Nucleus accumbens (tissue), 56 donors: Measurements from ENCODE around the gene HOXC6.
"Not testable (repeated sequence)": the region's sequence is repeated elsewhere in the genome, so short reads cannot be mapped to it uniquely, and the experiment has no call there.

ENCODE experiments used
- DNase-seq, 56 donors: peaks; one replicate each; lab custom pipeline; 2025; lab: John Stamatoyannopoulos, UW

Gene HOXC6

GRCh38 chr12:54077843-54078242 lies 49.6 kb downstream of the HOXC6 start:
- not testable (repeated sequence) for DNase-seq

GRCh38 chr12:54079115-54079514 lies 50.9 kb downstream of the HOXC6 start:
- not testable (repeated sequence) for DNase-seq
